Smooth muscle cell (in vitro differentiated cells): ENCODE results near the gene KAZN. TPM values are rescaled to one million over a fixed set of nuclear protein-coding genes. Genes with fewer than 3 reads are reported as not detected.

Experiments
- DNase-seq: peaks from one replicate; lab custom pipeline; 2025; ENCODE audit not compliant: unreplicated experiment; lab: John Stamatoyannopoulos, UW
- H2AFZ ChIP-seq: fragments of 200-600 bp; sonication (generic); 2 replicates; pipeline ENCODE4 v1.6.0; 2016; ENCODE audit warnings: antibody characterized with exemption, low read depth, mild to moderate bottlenecking
- H3F3A ChIP-seq: fragments of 200-600 bp; sonication (generic); 2 replicates; pipeline ENCODE4 v1.6.0; 2017; ENCODE audit warnings: antibody characterized with exemption, low read depth
- H3K27ac ChIP-seq: fragments of 200-600 bp; sonication (generic); 2 replicates; pipeline ENCODE4 v1.5.1; 2016; ENCODE audit warnings: low read depth, mild to moderate bottlenecking
- H3K27me3 ChIP-seq: fragments of 200-600 bp; sonication (generic); 2 replicates; pipeline ENCODE4 v1.6.1; 2016; ENCODE audit warnings: low read depth, mild to moderate bottlenecking
- H3K36me3 ChIP-seq: fragments of 200-600 bp; sonication (generic); 2 replicates; pipeline ENCODE4 v1.5.1; 2016; ENCODE audit warnings: low read depth
- H3K4me1 ChIP-seq: fragments of 200-600 bp; sonication (generic); 2 replicates; pipeline ENCODE4 v1.5.1; 2016; ENCODE audit warnings: low read depth
- H3K4me2 ChIP-seq: fragments of 200-600 bp; sonication (generic); 2 replicates; pipeline ENCODE4 v1.6.0; 2016; ENCODE audit warnings: mild to moderate bottlenecking
- H3K4me3 ChIP-seq: fragments of 200-600 bp; sonication (generic); 2 replicates; pipeline ENCODE4 v1.5.1; 2016; ENCODE audit warnings: mild to moderate bottlenecking
- H3K79me2 ChIP-seq: fragments of 200-600 bp; sonication (generic); 2 replicates; pipeline ENCODE4 v1.6.0; 2016; ENCODE audit warnings: low read depth, mild to moderate bottlenecking
- H3K9ac ChIP-seq: fragments of 200-600 bp; sonication (generic); 2 replicates; pipeline ENCODE4 v1.6.0; 2016; ENCODE audit warnings: low read depth
- H3K9me3 ChIP-seq: fragments of 200-600 bp; sonication (generic); replicated peaks from 2 replicates; pipeline ENCODE4 v1.5.1; 2016; ENCODE audit warnings: low read depth
- H4K20me1 ChIP-seq: fragments of 200-600 bp; sonication (generic); 2 replicates; pipeline ENCODE4 v1.6.0; 2016; ENCODE audit warnings: low read depth
- WGBS: methylation state at CpG from one replicate; pipeline ENCODE4 v1.1.7; 2016; ENCODE audit warnings: low lambda C conversion rate; 5-methylcytosine and 5-hydroxymethylcytosine counted together
- polyA plus RNA-seq: library from polyadenylated mRNA; unstranded; fragments of >200 nt; fragmentation: Nextera tagmentation; extraction: Ambion mirVana; gene quantifications from 2 replicates; pipeline ENCODE4 v1.2.1, GENCODE V29; 2016
- total RNA-seq: library from RNA; depleted of rRNA; stranded (reverse); fragments of >200 nt; gene quantifications from 2 replicates; pipeline ENCODE4 v1.2.3, GENCODE V29; 2014
- TF ChIP-seq, protein P1 (sequence below): fragments of 200-600 bp; sonication (generic); IDR thresholded peaks from 2 replicates; pipeline ENCODE4 v1.5.1; 2017; ENCODE audit warnings: borderline replicate concordance, mild to moderate bottlenecking, antibody characterized with exemption; ENCODE audit not compliant: insufficient read depth, poor library complexity, severe bottlenecking

The KAZN gene
- total and polyA plus RNA-seq, 2 experiments from 2014 or later, result 6.3 to 8.2 TPM

DNA sequence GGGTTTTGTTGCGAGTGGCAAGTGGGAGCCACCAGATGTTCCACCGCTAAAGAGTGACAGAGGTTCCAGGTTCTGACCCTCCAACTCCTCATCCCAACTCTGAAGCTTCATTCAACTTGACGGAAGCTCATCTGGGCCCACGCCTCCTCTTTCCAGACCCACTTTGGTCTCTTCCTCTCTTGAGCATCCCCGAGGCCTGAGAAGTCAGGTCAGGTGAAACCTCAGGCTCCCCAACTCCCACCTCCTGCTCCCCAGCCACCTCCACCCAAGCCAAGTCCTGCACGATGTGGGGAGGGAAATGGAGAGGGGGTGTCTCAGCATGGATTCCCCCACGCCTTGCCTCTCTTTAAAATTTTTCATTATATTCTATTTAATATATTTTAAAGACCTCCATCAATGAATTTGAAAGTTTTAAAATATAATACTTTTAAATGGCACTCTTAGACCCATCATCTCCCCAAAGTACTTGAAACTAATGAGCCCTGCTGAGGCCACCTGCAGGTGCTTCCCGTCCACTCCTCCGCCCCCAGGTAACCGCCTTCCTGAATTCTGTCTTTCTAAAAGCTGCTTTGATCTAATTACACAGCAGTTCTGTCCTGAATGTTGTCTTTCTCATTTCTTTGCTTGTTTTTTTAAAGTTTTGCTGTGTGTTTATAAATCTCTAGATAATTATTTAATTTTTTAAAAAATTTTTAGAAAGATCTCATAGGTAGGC, 238.1 kb downstream of the KAZN start:
- Histone ChIP-seq H3K79me2 (no peaks in the 10 kb centered on the region), H2AFZ (no peak overlapping the region), H3K9ac (no peak overlapping the region), H3F3A (no peaks in the 10 kb centered on the region), H3K36me3 (no peaks in the 10 kb centered on the region), H3K4me1 (no peaks in the 10 kb centered on the region), H3K27ac (no peak overlapping the region), H3K9me3 (no peaks in the 10 kb centered on the region), H4K20me1 (no peaks in the 10 kb centered on the region), H3K4me3 (no peak overlapping the region), H3K27me3 (no peaks in the 10 kb centered on the region), H3K4me2 (no peak overlapping the region)
- TF ChIP-seq, protein P1, sequence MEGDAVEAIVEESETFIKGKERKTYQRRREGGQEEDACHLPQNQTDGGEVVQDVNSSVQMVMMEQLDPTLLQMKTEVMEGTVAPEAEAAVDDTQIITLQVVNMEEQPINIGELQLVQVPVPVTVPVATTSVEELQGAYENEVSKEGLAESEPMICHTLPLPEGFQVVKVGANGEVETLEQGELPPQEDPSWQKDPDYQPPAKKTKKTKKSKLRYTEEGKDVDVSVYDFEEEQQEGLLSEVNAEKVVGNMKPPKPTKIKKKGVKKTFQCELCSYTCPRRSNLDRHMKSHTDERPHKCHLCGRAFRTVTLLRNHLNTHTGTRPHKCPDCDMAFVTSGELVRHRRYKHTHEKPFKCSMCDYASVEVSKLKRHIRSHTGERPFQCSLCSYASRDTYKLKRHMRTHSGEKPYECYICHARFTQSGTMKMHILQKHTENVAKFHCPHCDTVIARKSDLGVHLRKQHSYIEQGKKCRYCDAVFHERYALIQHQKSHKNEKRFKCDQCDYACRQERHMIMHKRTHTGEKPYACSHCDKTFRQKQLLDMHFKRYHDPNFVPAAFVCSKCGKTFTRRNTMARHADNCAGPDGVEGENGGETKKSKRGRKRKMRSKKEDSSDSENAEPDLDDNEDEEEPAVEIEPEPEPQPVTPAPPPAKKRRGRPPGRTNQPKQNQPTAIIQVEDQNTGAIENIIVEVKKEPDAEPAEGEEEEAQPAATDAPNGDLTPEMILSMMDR, result no peak
- DNase-seq, result no peak
- WGBS, result 87% methylated on average over 10 of the region's 10 CpGs

DNA sequence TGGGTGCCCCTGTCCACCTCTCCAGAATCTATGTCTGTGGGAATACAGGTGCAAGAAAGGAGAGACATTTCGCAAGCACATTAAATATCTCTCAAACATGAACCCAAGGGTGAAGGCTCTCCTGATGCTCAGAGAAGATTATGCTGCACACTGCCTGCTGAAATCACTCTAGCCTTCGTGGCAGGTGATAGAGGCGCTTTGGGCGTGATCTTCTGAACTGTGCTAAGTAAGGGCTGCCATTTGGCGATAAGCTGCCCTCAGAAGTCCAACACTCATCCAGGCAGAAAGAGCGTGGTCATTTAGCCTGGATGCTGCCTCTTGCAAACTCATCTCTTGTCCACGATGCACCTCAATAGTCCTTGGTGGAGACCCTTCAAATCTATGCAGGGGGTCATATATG, 241.9 kb downstream of the KAZN start:
- Histone ChIP-seq H4K20me1 (no peaks in the 10 kb centered on the region), H2AFZ (no peak overlapping the region), H3K9me3 (peaks cover 3% of the 10 kb centered on the region), H3K36me3 (no peaks in the 10 kb centered on the region), H3K4me3 (no peak overlapping the region), H3F3A (no peaks in the 10 kb centered on the region), H3K27ac (no peak overlapping the region), H3K4me1 (no peaks in the 10 kb centered on the region), H3K27me3 (no peaks in the 10 kb centered on the region), H3K4me2 (no peak overlapping the region), H3K9ac (no peak overlapping the region), H3K79me2 (no peaks in the 10 kb centered on the region)
- no peak for DNase-seq
- WGBS, result 93% methylated on average over 7 of the region's 7 CpGs
- TF ChIP-seq, protein P1, result no peak

DNA sequence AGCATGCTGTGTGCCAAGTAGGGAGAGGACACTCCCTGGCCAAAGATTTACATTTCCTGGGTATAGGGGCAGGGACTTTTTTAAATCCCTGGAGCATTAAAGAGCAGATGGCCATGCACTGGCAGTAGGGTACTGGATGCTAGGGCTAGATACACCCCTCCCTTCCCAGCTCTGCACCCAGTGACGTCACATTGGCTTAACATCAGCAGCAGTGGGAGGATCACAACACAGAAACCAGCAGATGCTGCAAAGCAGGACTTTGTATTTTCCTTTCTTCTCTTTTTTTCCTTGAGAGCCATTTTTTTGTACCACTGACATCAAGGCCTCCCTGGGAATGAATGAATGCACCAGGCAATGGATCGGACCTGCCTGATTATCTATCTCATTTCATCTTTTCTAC, 243.0 kb downstream of the KAZN start:
- Histone ChIP-seq H3K79me2 (no peaks in the 10 kb centered on the region), H3K4me1 (no peaks in the 10 kb centered on the region), H3K27me3 (no peaks in the 10 kb centered on the region), H3K9ac (no peak overlapping the region), H3K4me3 (no peak overlapping the region), H4K20me1 (no peaks in the 10 kb centered on the region), H3K4me2 (no peak overlapping the region), H3F3A (no peaks in the 10 kb centered on the region), H3K9me3 (peaks cover 3% of the 10 kb centered on the region), H3K27ac (no peak overlapping the region), H2AFZ (no peak overlapping the region), H3K36me3 (no peaks in the 10 kb centered on the region)
- TF ChIP-seq, protein P1, result no peak
- DNase-seq, result no peak
- 88% methylated on average over 2 of the region's 2 CpGs for WGBS

DNA sequence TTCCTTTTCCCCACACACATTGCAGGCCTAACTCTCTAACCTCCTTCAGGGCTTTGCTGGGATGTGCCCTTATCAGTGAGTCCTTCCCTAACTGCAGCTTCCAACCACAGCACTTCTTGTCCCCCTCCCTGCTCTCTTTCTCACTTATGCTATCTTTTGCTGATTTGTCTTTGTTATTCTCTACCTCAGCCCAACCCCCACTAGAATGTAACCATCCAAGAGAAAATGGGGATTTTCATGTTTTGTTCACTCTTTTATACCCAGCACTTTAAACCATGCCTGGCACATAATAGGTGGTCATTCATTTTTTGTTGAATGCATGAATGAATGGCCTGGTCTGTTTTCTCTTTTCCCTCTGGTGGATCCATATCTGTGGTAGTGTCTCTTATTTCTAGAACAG, 243.5 kb downstream of the KAZN start:
- Histone ChIP-seq H3K27me3 (no peaks in the 10 kb centered on the region), H3K4me1 (no peaks in the 10 kb centered on the region), H4K20me1 (no peaks in the 10 kb centered on the region), H3K27ac (no peak overlapping the region), H3F3A (no peaks in the 10 kb centered on the region), H3K36me3 (no peaks in the 10 kb centered on the region), H3K79me2 (no peaks in the 10 kb centered on the region), H3K4me3 (no peak overlapping the region), H3K9me3 (peaks cover 3% of the 10 kb centered on the region), H3K4me2 (no peak overlapping the region), H3K9ac (no peak overlapping the region), H2AFZ (no peak overlapping the region)
- no peak for DNase-seq
- TF ChIP-seq, protein P1, result no peak
